Measurements from ENCODE around the gene LAMC1. TPM values are rescaled to one million over a fixed set of nuclear protein-coding genes. Genes with fewer than 3 reads are reported as not detected.

Gene LAMC1
- 103 to 142 TPM (median 131 TPM) in 5 replicates for total RNA-seq (2022; extraction: Qiagen RNA extraction)

GRCh38 chr1:183023146-183023600 lies at the start of gene LAMC1:
LAMC1 (plus strand) TSS chr1:183023420; CDS start chr1:183023717, 297 bp downstream.

GRCh38 chr1:183185941-183186490 lies 162.8 kb downstream of the LAMC1 start, which contains the start of gene LAMC2:
LAMC2 (plus strand) TSS chr1:183186264; CDS start chr1:183186353, 89 bp downstream.

Other genes starting within 250 kb of the LAMC1 start
- gene NPL, start 233.6 kb upstream of the LAMC1 start, total RNA-seq (2022; extraction: Qiagen RNA extraction) = 0.63 to 1.2 TPM (median 0.78 TPM) in 5 replicates
- gene DHX9, start 184.1 kb upstream of the LAMC1 start, total RNA-seq (2022; extraction: Qiagen RNA extraction) = 164 to 174 TPM (median 169 TPM) in 5 replicates
- not detected in 5 replicates for gene SHCBP1L, start 70.3 kb upstream of the LAMC1 start, total RNA-seq (2022; extraction: Qiagen RNA extraction)
- gene LAMC2, start 162.8 kb downstream of the LAMC1 start, total RNA-seq (2022; extraction: Qiagen RNA extraction) = 16.0 to 21.3 TPM (median 17.9 TPM) in 5 replicates

Measured in A549 treated with dexamethasone at 1 μM for 4 hours (cell line).